ENCODE results near the gene RNF130.

- no peak for TF ChIP-seq EP300 (IDR thresholded peaks at IDR 0.05)
- TF ChIP-seq CTCF (IDR thresholded peaks at IDR 0.05), result no peak
Measured at GRCh38 chr5:180103487-180104167, 32.1 kb upstream of the RNF130 start.
